Measurements from ENCODE around the gene C1QTNF1.

Gene C1QTNF1

GRCh38 chr17:79095345-79096055 lies 71.5 kb downstream of the C1QTNF1 start:
- DNase-seq = no peak

DNA sequence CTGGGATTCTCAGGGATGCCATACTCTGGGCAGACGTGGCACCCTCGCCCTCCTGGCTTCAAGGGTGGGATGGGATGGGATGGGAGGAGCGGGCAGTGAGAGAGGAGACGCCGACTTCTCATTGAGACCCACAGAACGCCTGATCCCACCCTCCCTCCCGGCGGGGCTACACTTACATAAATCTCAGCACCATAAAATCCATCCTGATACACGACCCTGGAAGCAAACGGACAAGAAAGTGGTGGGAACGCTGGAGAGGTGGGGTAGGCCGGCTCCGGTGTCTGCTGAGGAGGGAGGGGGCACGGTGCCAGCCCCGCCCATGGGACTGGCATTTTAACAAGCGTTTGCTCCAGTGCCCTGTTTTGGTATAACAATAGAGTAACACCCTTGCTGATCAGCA lies 72.5 kb downstream of the C1QTNF1 start:
- no peak for DNase-seq

- DNase-seq = no peak
These were observed 73.5 kb downstream of the C1QTNF1 start for GRCh38 chr17:79097226-79098055.

DNA sequence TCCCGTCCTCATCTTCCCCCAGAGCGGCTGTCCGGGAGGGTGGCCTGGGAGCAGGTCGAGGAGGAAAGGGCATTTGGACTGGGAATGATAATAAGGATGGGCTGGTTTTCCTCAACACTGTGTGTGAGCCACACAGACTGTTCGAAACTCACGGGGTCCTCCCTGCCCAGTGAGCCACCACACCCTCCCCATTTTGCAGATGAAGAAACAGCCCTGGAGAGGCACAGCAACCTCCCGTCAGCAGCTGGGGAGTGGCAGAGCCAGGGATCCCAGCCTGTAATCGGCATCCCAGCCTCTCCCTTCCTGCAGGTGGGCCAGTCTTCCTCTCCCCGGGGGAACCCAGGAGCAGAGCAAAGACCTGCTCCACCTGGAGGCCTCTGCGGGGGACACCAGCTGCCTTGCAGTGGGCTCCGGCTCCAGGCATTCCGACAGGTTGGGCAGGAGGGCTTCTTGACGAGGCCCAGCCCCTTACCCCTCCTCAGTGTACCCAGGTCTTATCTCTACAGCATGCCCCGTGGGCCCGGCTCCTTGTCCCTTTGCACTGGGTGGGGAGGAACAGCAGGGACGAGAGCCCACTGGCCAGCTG lies 74.4 kb downstream of the C1QTNF1 start:
- DNase-seq = no peak
